ENCODE measurements around the gene TBCD. TPM values are rescaled to one million over a fixed set of nuclear protein-coding genes. Genes with fewer than 3 reads are reported as not detected.

The TBCD gene
- total and polyA plus RNA-seq, 9 of the 15 experiments (the other 6 are each of a cell fraction or from before 2014, with no cell fraction given) = 8.9 to 98.5 (median 28.0) TPM

DNA sequence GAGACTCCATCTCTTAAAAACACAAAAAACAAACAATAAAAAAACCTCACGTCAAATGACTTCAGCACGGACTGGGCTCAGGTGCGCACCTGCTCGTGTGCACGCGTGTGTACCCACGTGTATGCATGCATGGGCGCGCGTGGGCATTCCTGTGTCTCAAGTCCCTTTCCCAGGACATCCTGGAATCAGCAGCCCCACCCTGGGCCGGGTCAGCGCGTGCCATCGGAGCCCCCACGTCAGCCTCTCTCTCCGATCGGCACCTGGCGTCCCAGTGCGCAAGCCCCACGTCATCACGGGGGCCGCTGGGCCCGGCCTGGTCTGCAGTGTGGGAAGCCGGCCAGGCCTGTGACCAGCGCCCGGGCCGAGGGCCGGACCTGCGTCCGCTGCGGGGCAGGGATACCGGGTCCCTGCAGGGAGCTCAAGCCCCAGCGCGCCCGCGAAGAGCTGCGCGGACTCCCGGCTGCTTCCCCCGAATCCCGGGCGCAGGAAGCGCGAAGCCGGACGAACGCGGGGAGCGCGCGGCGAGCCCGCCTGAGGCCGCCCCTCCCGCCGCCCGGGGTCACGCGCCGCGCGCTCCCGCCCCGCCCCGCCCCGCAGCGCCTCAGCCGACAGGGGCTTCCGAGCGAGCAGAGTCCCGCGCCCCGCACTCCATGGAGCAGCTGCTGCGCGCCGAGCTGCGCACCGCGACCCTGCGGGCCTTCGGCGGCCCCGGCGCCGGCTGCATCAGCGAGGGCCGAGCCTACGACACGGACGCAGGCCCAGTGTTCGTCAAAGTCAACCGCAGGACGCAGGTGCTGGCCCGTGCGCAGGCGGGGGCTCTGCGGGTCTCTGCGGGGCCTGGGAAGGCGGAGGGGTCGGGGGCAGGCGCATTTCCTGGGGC lies 16.6 kb upstream of the TBCD start, which contains the start of gene FN3K (continued):
- TF ChIP-seq JUNB (CRISPR knock-in tag; conservative IDR thresholded peaks at IDR 0.05) (no peak), POLR3A (IDR thresholded peaks at IDR 0.05; ENCODE audit: borderline replicate concordance, extremely low read depth, insufficient read depth, insufficient read length) (no peak), MBD2 (IDR thresholded peaks at IDR 0.05; ENCODE audit: borderline replicate concordance, low read depth) (no peak), RBM22 (IDR thresholded peaks at IDR 0.05; ENCODE audit: low read depth, low read length, poor library complexity, severe bottlenecking) (peak; percentile 47), BCOR (IDR thresholded peaks at IDR 0.05) (no peak), HDAC2 (IDR thresholded peaks at IDR 0.05) (no peak), VEZF1 (CRISPR knock-in tag; IDR thresholded peaks at IDR 0.05) (peak; percentile 94), CBX1 (IDR thresholded peaks at IDR 0.05; ENCODE audit: low read depth) (no peak), ELF4 (CRISPR knock-in tag; IDR thresholded peaks at IDR 0.05) (no peak), ZNF12 (CRISPR knock-in tag; IDR thresholded peaks at IDR 0.05) (peak; percentile 82; the same call in 1 of the 2 replicates), ZNF507 (tag; conservative IDR thresholded peaks at IDR 0.05) (no peak), NRF1 (conservative IDR thresholded peaks at IDR 0.05 in 1 of 2, IDR thresholded peaks at IDR 0.05 in 1 of 2) (peak; percentile 77 to 80), DNMT1 (IDR thresholded peaks at IDR 0.05) (no peak), NONO (IDR thresholded peaks at IDR 0.05; ENCODE audit: low read depth in 2 of 2, low read length in 1 of 2) (peak; percentile 68 to 74; a peak in 2 of 4 replicates), CEBPG (CRISPR knock-in tag; IDR thresholded peaks at IDR 0.05) (no peak), CEBPG (tag; conservative IDR thresholded peaks at IDR 0.05 in 1 of 2, IDR thresholded peaks at IDR 0.05 in 1 of 2) (no peak), LCOR (CRISPR knock-in tag; IDR thresholded peaks at IDR 0.05) (no peak)
- TF ChIP-seq, protein P1, sequence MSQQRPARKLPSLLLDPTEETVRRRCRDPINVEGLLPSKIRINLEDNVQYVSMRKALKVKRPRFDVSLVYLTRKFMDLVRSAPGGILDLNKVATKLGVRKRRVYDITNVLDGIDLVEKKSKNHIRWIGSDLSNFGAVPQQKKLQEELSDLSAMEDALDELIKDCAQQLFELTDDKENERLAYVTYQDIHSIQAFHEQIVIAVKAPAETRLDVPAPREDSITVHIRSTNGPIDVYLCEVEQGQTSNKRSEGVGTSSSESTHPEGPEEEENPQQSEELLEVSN (IDR thresholded peaks at IDR 0.05; ENCODE audit: borderline replicate concordance in 1 of 2, extremely low read depth in 1 of 2, insufficient read depth in 1 of 2, insufficient read length in 1 of 2, low read depth in 1 of 2, low read length in 1 of 2, poor library complexity in 1 of 2, severe bottlenecking in 1 of 2) = peak; percentile 51 to 83
- TF ChIP-seq, protein P2, sequence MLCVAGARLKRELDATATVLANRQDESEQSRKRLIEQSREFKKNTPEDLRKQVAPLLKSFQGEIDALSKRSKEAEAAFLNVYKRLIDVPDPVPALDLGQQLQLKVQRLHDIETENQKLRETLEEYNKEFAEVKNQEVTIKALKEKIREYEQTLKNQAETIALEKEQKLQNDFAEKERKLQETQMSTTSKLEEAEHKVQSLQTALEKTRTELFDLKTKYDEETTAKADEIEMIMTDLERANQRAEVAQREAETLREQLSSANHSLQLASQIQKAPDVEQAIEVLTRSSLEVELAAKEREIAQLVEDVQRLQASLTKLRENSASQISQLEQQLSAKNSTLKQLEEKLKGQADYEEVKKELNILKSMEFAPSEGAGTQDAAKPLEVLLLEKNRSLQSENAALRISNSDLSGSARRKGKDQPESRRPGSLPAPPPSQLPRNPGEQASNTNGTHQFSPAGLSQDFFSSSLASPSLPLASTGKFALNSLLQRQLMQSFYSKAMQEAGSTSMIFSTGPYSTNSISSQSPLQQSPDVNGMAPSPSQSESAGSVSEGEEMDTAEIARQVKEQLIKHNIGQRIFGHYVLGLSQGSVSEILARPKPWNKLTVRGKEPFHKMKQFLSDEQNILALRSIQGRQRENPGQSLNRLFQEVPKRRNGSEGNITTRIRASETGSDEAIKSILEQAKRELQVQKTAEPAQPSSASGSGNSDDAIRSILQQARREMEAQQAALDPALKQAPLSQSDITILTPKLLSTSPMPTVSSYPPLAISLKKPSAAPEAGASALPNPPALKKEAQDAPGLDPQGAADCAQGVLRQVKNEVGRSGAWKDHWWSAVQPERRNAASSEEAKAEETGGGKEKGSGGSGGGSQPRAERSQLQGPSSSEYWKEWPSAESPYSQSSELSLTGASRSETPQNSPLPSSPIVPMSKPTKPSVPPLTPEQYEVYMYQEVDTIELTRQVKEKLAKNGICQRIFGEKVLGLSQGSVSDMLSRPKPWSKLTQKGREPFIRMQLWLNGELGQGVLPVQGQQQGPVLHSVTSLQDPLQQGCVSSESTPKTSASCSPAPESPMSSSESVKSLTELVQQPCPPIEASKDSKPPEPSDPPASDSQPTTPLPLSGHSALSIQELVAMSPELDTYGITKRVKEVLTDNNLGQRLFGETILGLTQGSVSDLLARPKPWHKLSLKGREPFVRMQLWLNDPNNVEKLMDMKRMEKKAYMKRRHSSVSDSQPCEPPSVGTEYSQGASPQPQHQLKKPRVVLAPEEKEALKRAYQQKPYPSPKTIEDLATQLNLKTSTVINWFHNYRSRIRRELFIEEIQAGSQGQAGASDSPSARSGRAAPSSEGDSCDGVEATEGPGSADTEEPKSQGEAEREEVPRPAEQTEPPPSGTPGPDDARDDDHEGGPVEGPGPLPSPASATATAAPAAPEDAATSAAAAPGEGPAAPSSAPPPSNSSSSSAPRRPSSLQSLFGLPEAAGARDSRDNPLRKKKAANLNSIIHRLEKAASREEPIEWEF (CRISPR knock-in tag; IDR thresholded peaks at IDR 0.05) = no peak
